ENCODE data around the gene RPL39. TPM values are rescaled to one million over a fixed set of nuclear protein-coding genes. Genes with fewer than 3 reads are reported as not detected.
A peak's percentile ranks its signal among the peaks of the same experiment; 100 is the strongest.
"Not testable (repeated sequence)": the region's sequence is repeated elsewhere in the genome, so short reads cannot be mapped to it uniquely, and the experiment has no call there.

The RPL39 gene
- total RNA-seq, 1 donor: 1,740 TPM

GRCh38 chrX:119826399-119826959 is 35.0 kb upstream of the RPL39 start:
- H3K27me3 ChIP-seq (ENCODE audit: insufficient read depth, low read length): no peaks in the 10 kb centered on the region
- peak overlapping the region; percentile 31 for H2AFZ ChIP-seq (ENCODE audit: low read length)
- H3K4me2 ChIP-seq (ENCODE audit: insufficient read depth, low read length): no peak overlapping the region
- no peaks in the 10 kb centered on the region for H4K20me1 ChIP-seq (ENCODE audit: insufficient read depth, low read length)
- no peaks in the 10 kb centered on the region for H3K79me2 ChIP-seq (ENCODE audit: insufficient read depth, low read length)
- H3K27ac ChIP-seq (ENCODE audit: low read depth, low read length): peak overlapping the region; percentile 63
- no peak for DNase-seq (ENCODE audit: insufficient read length, low spot score, missing footprints)
- H3K4me3 ChIP-seq (ENCODE audit: insufficient read depth, low read length): no peak overlapping the region
- TF ChIP-seq CTCF (IDR thresholded peaks at IDR 0.05; ENCODE audit: extremely low read depth, low read depth, low read length): no peak
- H3K36me3 ChIP-seq (ENCODE audit: insufficient read depth, low read length): no peaks in the 10 kb centered on the region
- no peaks in the 10 kb centered on the region for H3K9me3 ChIP-seq (ENCODE audit: low read depth, low read length)
- H3K4me1 ChIP-seq (ENCODE audit: insufficient read depth, low read length): peaks cover 3% of the 10 kb centered on the region

GRCh38 chrX:119824221-119824620 is 32.8 kb upstream of the RPL39 start:
- H3K36me3 ChIP-seq (ENCODE audit: insufficient read depth, low read length); H3K4me3 ChIP-seq (ENCODE audit: insufficient read depth, low read length); H2AFZ ChIP-seq (ENCODE audit: low read length); H3K79me2 ChIP-seq (ENCODE audit: insufficient read depth, low read length); H3K27ac ChIP-seq (ENCODE audit: low read depth, low read length); H4K20me1 ChIP-seq (ENCODE audit: insufficient read depth, low read length); H3K4me2 ChIP-seq (ENCODE audit: insufficient read depth, low read length); H3K9me3 ChIP-seq (ENCODE audit: low read depth, low read length); H3K27me3 ChIP-seq (ENCODE audit: insufficient read depth, low read length); DNase-seq (ENCODE audit: insufficient read length, low spot score, missing footprints); H3K4me1 ChIP-seq (ENCODE audit: insufficient read depth, low read length): not testable (repeated sequence)

GRCh38 chrX:119821703-119822102 is 30.3 kb upstream of the RPL39 start:
- H3K27me3 ChIP-seq (ENCODE audit: insufficient read depth, low read length); H3K27ac ChIP-seq (ENCODE audit: low read depth, low read length): not testable (repeated sequence)

GRCh38 chrX:119817130-119817690 is 25.8 kb upstream of the RPL39 start:
- Histone ChIP-seq H3K79me2 (ENCODE audit: insufficient read depth, low read length) (no peaks in the 10 kb centered on the region), H3K4me1 (ENCODE audit: insufficient read depth, low read length) (no peaks in the 10 kb centered on the region), H3K27ac (ENCODE audit: low read depth, low read length) (peak overlapping the region; percentile 76), H3K27me3 (ENCODE audit: insufficient read depth, low read length) (no peaks in the 10 kb centered on the region), H3K36me3 (ENCODE audit: insufficient read depth, low read length) (no peaks in the 10 kb centered on the region), H4K20me1 (ENCODE audit: insufficient read depth, low read length) (no peaks in the 10 kb centered on the region), H2AFZ (ENCODE audit: low read length) (no peak overlapping the region), H3K4me3 (ENCODE audit: insufficient read depth, low read length) (no peak overlapping the region), H3K9me3 (ENCODE audit: low read depth, low read length) (no peaks in the 10 kb centered on the region), H3K4me2 (ENCODE audit: insufficient read depth, low read length) (no peak overlapping the region)
- DNase-seq (ENCODE audit: insufficient read length, low spot score, missing footprints): no peak
- no peak for TF ChIP-seq CTCF (IDR thresholded peaks at IDR 0.05; ENCODE audit: extremely low read depth, low read depth, low read length)

More at GRCh38 chrX:119821703-119822102, 30.3 kb upstream of the RPL39 start:
- H3K4me2 ChIP-seq (ENCODE audit: insufficient read depth, low read length); H3K36me3 ChIP-seq (ENCODE audit: insufficient read depth, low read length); H4K20me1 ChIP-seq (ENCODE audit: insufficient read depth, low read length); H3K4me1 ChIP-seq (ENCODE audit: insufficient read depth, low read length); H3K9me3 ChIP-seq (ENCODE audit: low read depth, low read length); DNase-seq (ENCODE audit: insufficient read length, low spot score, missing footprints); H3K4me3 ChIP-seq (ENCODE audit: insufficient read depth, low read length); H3K79me2 ChIP-seq (ENCODE audit: insufficient read depth, low read length): not testable (repeated sequence)
- peak overlapping the region; percentile 15 for H2AFZ ChIP-seq (ENCODE audit: low read length)

GRCh38 chrX:119816300-119816699 is 24.9 kb upstream of the RPL39 start:
- TF ChIP-seq CTCF (IDR thresholded peaks at IDR 0.05; ENCODE audit: extremely low read depth, low read depth, low read length): no peak

More at GRCh38 chrX:119816300-119816699, 24.9 kb upstream of the RPL39 start:
- Histone ChIP-seq H3K36me3 (ENCODE audit: insufficient read depth, low read length) (no peaks in the 10 kb centered on the region), H3K27me3 (ENCODE audit: insufficient read depth, low read length) (no peaks in the 10 kb centered on the region), H4K20me1 (ENCODE audit: insufficient read depth, low read length) (no peaks in the 10 kb centered on the region), H3K4me2 (ENCODE audit: insufficient read depth, low read length) (no peak overlapping the region), H3K27ac (ENCODE audit: low read depth, low read length) (no peak overlapping the region), H3K79me2 (ENCODE audit: insufficient read depth, low read length) (no peaks in the 10 kb centered on the region), H3K4me1 (ENCODE audit: insufficient read depth, low read length) (no peaks in the 10 kb centered on the region), H3K4me3 (ENCODE audit: insufficient read depth, low read length) (no peak overlapping the region), H2AFZ (ENCODE audit: low read length) (no peak overlapping the region), H3K9me3 (ENCODE audit: low read depth, low read length) (no peaks in the 10 kb centered on the region)
- no peak for DNase-seq (ENCODE audit: insufficient read length, low spot score, missing footprints)
